ENCODE data around the gene PHKB.
A peak's percentile ranks its signal among the peaks of the same experiment; 100 is the strongest.
"Not testable (repeated sequence)": the region's sequence is repeated elsewhere in the genome, so short reads cannot be mapped to it uniquely, and the experiment has no call there.

PHKB gene

DNA sequence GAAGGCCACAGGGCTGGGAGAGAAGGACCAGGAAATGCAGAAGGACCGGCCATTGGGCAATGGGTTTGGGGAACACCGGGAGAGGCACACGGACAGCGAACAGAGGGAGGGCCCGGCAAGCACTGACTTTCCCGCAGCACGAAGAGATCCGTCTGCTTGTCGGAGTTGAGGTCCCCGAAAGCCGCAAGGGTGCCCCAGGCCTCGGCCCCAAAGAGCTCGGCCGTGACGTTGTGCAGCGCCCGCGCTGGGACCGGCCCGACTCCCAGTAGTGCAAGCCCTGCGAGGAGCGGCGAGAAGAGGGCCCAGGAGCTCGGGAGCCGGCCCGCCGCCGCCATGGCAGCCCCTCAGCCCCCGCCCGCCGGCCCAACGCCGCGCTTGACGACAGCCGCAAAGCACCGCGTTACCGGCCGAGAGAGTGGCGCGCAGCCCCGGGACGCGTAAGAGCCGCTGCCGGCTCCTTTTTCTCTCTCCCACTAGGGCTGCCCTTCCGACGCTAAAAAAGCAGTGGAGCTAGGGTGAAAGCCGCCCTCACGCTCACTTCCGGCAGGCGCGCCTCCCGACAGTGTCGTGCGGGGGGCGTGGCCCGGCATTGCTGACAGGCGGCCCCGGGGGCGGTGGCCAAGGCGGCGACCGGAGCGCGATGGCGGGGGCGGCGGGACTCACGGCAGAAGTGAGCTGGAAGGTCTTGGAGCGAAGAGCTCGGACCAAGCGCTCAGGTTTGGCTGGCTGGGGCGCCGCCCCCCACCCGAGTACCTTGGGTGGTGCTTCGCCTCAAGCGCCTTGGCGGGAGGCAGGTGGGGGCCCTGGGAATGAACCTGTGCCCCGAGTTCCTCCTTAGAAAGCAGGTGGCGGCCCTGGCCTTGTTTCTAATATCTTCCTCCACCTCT lies at the start of gene PHKB, which contains the start of gene ITFG1:
Gene PHKB (plus strand): TSS at position 621 of the 887 bp plus-strand sequence. CDS start 20 bp downstream, at position 641.
Gene ITFG1 (minus strand): TSS at position 353 of the 887 bp plus-strand sequence. CDS start 18 bp downstream, at position 335.
- peak; percentile 97 for DNase-seq

DNA sequence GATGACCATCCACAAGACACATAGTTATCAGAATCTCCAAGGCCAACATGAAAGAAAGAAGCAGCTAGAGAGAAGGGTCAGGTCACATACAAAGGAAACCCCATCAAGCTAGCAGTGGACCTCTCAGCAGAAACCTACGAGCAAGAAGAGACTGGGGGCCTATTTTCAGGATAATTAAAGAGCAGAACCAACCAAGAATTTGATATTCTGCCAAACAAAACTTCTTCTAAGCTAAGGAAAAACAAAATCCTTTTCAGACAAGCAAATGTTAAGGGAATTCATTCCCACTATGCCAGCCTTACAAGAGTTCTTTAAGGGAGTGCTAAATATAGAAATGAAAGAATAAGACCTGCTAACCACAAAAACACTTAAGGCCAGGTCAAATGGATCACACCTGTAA lies 48.1 kb upstream of the PHKB start:
- no peak for DNase-seq

DNA sequence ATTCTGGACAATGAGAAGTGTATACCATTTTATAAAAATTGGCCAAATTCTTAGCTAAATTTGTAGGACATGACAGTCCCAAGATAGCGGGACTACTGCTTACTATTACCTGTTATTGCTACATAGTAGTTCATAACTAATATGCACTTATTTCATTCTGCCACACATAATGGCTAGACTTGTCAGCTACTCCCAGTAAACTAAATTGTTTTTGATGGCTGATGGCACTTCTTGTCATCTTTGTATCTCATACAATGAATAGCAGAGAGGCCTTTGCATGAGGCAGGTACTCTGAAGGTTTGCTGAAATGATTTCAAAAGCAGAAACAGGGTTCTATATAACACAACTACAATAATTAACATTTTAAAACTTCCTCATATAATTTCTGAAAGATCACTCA lies 44.3 kb upstream of the PHKB start:
- DNase-seq, result no peak

DNA sequence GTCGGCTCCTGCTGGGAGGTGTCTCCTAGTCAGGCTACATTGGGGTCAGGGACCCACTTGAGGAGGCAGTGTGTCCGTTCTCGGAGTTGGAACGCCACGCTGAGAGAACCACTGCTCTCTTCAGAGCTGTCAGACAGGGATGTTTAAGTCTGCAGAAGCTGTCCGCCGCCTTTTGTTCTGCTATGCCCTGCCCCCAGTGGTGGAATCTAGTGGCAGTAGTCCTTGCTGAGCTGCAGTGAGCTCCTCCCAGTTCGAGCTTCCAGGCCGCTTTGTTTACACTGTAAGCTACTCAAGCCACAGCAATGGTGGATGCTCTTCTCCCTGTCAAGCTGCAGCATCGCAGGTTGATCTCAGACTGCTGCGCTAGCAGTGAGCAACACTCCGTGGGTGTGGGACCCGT lies 36.3 kb upstream of the PHKB start:
- DNase-seq, result no peak

DNA sequence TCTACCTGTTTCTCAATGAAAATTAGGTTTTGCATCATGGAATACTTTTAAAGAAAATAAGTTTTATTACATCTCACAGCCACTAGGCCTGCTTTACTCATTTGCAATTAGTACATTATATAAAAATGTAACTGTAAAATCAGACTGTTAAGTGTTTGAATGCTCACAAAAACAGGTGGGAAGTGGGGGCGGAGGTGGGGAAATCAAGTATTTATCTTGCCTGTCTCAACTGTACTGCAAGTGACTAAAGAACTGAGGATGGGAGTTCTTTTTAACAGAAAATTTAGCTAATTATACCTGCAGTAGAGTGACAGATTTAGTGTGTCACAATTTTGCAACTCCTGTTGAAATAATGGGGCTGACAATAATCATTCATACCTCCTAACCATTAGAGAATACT lies 34.3 kb upstream of the PHKB start:
- no peak for DNase-seq

DNA sequence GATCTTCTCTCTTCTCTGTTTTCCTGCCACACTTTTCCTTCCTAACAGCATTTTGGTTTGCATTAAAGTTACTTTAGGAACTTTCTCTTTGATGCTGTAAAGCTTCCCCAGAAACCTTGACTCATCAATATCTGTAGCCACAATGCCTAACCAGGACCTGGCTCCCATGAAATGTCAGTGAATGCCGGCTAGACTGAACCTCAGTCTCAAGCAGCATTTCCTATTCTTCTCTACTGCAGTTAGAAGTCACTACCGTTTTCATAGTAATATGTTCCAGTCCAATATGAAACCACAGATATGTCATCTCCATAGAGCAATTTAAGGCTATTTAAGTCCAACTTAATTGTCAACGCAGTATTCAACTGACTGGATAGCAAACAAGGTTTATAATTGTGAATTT lies 29.2 kb upstream of the PHKB start:
- DNase-seq, result no peak

DNA sequence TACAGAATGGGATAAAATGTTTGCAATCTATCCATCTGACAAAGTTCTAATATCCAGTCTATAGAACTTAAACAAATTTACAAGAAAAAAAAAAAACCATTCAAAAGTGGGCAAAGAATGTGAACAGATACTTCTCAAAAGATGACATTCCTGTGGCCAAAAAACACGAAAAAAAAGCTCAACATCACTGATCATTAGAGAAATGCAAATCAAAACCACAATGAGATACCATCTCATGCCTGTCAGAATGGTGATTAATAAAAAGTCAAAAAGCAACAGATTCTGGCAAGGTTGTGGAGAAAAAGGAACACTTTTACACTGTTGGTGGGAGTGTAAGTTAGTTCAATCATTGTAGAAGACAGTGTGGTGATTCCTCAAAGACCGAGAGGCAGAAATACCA lies 26.9 kb upstream of the PHKB start:
- not testable (repeated sequence) for DNase-seq

DNA sequence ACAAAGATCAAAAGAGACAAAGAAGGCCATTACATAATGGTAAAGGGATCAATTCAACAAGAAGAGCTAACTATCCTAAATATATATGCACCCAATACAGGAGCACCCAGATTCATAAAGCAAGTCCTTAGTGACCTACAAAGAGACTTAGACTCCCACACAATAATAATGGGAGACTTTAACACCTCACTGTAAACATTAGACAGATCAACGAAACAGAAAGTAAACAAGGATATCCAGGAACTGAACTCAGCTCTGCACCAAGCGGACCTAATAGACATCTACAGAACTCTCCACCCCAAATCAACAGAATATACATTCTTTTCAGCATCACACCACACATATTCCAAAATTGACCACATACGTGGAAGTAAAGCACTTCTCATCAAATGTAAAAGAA lies 21.1 kb upstream of the PHKB start:
- DNase-seq, result not testable (repeated sequence)

DNA sequence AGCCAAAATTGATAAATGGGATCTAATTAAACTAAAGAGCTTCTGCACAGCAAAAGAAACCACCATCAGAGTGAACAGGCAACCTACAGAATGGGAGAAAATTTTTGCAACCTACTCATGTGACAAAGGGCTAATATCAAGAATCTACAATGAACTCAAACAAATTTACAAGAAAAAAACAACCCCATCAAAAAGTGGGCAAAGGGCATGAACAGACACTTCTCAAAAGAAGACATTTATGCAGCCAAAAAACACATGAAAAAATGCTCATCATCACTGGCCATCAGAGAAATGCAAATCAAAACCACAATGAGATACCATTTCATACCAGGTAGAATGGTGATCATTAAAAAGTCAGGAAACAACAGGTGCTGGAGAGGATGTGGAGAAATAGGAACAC lies 18.2 kb upstream of the PHKB start:
- not testable (repeated sequence) for DNase-seq

DNA sequence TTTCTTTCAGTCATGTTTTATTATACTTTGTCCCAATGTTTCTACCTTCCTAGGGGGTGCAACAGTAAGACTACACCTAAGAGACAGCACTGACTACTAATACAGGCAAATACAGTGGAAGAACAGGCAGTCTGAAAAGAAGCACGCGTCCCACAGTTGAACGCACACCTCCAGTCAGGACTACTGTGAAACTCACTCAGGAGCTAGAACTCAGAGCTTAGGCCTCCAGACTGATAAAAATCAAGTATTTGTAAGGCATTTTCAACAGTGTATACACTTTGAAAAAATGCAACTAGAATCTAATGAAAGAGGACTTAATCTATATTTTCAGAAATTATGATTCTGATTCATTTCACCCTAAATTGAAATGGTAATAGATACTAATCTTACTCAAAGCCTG lies 14.7 kb upstream of the PHKB start:
- no peak for DNase-seq

DNA sequence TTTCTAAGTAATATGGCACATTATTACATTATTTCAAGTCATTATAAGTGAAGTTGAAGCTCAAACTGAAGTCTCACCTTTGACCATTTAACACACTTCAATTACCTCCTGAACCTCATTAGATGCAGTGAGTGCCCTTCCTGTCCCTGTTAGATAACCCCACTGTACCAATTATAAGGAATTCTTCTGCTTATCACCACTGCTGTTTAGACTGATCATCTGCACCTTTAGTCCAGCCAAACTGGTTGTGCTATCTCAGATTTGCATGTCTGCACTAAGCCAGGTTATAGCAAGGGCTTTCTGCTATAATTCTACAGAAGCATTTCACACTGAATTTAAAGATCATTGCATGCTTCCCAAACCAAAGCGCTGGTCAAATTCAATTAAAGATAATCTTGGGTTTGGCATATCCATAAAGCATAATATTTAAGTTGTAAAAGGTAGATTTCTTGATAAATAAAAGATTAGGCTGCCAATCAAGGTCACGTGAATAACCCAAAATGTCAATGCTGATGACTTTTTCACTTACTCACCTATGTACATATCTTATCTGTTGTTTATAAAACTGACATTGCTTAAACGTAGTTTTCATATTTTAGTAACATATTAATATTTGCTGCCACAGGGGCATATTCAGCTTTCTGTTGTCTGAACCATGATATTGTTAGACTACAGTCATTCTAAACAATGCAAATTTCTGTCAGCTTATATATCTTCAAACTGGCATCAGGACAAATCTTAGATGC lies 12.1 kb upstream of the PHKB start:
- DNase-seq, result no peak

DNA sequence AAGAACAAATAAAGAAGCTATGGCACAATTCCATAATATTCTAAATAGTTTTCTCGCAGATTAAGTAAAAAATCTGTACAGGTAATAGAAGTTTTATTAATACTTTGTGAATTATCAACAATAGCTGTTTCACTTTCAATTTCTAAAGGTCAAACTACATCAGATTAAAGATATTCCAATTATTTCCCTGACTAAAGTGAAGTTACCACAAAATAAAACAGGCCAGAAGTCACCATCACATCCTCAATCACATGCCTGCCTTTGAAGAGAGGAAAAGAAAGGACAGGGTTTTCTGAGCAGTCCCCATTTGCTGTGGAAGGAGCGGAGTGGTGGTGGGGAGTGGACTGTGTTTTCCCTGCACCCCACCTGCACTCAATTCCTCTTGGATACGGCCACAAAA lies 11.3 kb upstream of the PHKB start:
- no peak for DNase-seq

DNA sequence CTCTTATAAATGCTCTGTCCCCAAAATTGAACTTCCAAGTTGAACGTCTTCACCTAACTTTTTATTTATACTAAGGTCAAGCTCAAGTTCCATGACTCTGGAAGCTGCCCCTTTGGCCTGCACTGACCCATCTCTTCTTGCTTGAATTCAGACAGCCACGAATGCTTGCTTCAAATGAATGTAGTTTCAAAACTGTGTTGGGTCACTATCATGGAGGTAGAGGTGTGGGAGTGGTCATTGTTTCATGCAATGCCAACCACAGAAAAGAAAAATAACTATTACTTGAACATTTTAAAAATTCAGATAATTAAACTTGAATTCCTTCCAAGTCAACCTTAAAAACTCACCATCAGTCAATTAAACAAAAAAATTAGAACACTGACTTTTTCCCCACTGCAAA lies 2.8 kb upstream of the PHKB start:
- DNase-seq, result no peak

DNA sequence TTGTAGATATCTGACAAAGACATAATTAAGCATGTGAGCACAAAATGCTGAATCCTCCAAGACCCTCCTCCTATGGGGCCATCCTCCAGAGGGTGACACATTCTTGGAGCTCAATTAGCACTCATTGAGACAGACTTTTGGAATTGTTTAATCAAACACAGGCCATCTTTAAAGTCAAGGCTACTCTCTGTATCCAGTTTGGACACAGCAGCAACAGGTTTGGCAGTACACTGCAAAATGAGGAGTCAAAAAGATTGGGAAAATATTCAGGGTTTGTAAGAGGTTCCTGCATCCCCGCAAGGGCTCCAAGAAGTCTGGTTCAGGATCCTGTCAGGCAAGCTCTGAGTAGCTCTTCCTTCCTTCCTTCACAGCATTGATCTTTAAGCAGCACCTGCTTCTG lies 1.5 kb upstream of the PHKB start:
- no peak for DNase-seq

DNA sequence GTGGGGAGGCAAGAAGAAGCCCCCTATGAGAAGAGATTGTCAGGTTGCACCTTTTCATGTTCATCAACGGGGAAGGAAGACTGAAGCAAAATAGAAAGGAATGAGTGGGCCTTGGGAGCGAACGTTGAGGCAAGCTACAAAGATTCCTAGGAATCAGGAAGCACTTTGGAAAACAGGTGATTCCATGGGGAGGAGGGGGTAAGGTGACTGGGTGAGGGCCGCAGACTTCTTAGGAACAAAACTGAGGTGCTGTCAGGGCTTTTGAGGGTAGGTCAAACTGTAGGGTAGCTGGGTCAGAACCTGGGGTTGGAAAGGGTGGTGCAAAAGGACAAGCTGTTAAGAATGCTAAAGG lies 796 bp upstream of the PHKB start:
- DNase-seq, result no peak

DNA sequence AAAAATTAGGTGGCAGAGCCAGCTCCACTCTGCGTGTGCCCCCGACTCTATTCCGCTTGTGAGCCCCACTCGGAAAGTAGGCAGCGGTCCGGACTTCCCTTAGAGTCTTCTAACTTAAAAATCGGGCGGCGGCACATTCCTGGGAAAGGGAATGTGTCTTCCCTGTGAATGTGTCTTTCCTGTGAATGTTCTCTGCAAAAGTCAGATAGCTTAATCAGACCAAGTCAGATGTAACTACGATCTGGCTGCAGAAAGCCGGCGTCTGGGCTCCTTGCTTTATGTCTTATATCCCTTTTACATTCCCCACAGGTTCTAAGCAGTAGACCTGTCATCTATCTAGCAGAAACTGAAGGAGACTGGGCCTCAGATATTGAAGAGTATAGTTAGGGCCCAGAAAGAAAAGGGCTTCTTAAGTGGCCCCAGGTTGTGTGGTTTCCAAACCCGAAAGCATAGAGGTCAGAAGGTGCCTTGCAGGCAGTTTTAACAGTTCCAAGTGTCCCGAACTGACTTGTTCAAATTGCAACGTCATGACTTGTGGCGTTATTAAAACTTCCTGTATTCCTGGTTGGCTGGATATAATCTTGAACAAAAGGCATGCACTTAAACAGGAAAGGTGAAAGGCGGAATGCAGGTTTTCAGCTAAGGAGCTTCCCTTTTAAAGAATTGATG lies 601 bp downstream of the PHKB start:
- DNase-seq, result no peak

DNA sequence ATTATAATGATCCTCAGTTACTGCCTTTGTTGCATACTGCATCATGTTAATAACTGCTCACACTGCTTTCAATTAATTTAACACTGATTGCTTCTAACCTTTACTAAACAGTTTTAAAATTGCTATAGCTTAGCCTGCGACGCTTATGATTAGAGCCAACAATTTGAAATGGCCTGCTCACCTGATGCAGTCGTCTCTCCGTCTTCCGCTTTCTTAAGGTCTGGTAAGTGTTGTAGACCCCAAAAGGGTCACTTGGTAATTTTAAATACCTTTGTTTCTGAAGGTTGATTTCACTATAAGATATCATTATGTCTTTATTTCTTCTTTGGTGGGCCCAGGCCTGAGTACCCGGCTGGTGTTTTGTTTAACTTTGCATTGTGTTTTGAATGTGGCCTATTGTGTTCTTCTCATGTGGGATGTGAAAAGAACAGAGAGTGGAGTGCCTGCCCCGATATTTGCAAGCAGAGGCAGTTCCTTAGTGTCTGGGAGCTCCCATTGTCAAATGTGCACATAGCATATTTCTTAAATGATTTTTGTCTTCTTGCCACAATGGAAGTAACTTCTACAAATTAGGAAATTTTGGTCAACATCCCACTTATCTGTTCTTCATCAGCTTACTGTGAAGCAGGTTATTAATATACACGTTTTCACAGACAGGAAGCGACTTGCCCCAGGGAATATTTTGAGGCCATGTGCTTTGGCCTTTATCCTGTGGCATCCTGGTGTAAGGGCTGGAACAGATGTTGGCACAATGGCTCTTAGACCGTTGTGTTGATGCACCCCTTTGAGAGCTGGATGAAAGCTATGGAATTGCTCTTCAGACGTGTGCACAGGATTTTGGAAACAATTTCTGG lies 2.9 kb downstream of the PHKB start:
- no peak for DNase-seq

DNA sequence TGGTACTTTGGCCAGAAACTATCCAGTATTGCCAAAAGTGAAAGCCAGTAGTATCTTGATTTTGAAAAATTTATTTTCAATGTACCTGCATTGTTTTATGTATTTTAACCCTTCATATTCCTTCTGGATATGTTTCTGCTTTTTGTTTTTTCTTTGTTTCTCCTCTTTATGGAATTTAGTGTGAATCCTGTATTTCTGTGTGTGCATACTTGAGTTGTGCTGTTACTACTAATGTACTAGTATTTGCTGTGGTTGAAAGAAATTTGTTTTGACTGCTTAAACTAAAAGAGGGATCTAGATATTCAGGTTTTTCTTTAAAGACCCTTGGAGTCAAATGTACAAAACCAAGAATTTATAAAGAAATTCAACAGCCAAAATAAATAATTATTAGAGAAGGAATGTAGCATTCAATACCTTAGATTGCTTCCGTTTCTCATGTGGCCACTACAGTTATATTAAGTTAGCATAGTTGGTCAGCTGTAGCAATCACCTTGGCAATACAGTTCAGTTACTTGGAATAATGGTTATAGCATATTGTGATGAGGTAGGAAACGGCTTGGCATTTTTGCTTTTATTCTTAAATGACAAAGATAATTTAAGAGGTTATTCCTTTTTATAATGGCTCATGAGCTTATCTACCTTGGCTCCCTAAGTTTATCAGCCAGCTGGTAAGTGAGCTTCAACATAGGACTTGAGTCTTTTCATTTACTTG lies 4.9 kb downstream of the PHKB start:
- no peak for DNase-seq

DNA sequence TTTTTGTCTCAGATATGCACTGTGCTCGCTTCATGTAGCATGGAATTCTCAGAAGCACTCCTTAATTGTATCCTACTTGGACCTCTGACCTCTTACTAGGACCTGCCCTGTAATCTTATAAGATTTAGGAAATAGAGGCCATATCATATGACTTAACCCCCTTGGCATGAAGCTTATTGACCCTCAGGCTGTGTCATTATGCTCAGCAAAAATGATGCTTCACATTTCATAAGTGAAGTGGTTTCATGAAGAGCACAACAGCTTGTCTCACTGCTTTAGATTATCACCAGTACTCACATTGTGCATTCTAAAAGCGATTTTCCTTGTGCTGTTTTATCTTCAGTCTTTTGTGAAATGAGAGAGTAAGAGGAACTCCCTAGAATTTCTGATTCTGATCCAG lies 6.4 kb downstream of the PHKB start:
- DNase-seq, result no peak

DNA sequence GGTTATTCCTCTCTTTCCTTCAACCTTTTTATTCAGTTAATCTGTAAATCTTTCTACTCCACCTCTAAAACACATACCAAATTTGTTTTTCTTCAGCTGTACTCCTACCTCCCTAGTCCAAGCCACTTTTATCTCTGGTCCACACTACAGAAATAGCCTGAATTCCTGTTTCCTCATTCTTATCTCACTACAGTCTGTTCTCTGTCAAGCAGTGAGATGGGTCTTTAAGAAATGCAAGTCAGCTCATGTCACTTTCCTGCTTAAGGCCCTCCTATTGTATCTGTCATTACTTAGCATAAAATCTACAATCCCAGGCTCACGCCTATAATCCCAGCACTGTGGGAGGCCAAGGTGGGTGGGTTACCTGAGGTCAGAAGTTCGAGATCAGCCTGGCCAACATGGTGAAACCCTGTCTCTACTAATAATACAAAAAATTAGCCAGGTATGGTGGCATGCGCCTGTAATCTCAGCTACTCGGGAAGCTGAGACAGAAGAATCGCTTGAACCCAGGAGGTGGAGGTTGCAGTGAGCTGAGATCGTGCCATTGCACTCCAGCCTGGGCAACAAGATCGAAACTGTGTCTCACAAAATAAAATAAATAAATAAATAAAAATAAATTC lies 7.0 kb downstream of the PHKB start:
- DNase-seq, result not testable (repeated sequence)

DNA sequence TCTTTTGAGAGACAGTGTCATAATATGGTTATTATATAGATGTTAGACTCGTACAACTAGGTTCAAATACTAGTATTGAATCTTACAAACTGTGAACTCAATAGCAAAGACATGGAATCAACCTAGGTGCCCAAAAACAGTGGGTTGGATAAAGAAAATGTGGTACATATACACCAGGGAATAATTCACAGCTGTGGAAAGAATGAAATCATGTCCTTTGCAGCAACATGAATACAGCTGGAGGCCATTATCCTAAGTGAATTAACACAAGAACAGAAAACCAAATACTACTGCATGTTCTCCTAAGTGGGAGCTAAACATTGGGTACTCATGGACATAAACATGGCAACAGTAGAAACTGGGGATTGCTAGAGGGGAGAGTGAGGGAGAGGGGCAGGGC lies 8.1 kb downstream of the PHKB start:
- DNase-seq, result no peak

DNA sequence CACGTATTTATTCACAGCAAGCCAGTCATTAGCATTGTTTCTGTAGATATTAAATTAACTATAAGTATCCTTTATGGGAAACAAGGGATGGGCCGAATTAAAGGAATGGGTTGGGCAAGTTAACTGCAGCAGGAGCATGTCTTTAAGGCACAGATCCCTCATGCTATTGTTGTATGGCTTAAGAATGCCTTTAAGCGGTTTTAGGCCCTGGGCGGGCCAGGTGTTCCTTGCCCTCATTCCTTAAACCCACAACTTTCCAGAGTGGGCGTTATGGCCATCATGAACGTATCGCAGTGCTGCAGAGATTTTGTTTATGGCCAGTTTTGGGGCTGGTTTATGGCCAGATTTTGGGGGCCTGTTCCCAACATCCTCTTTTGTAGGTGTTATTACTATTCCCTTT lies 9.1 kb downstream of the PHKB start:
- no peak for DNase-seq
